Measurements from ENCODE around the gene HES2. TPM values are rescaled to one million over a fixed set of nuclear protein-coding genes. Genes with fewer than 3 reads are reported as not detected.
"Not testable (repeated sequence)": the region's sequence is repeated elsewhere in the genome, so short reads cannot be mapped to it uniquely, and the experiment has no call there.

The HES2 gene
- total RNA-seq, 2 experiments from 2014 or later = 0.21 to 0.30 TPM

- no peak for DNase-seq
- peaks cover 65% of the 10 kb centered on the region for H3K4me1 Mint-ChIP-seq
- H3K27me3 Mint-ChIP-seq = peaks cover 8% of the 10 kb centered on the region
- H3K4me3 Mint-ChIP-seq = peak overlapping the region; percentile 20
- POLR2A ChIA-PET = no interaction called here
- no peaks in the 10 kb centered on the region for H3K9me3 Mint-ChIP-seq
- peak overlapping the region; percentile 96 for H3K27ac Mint-ChIP-seq
- peaks cover 42% of the 10 kb centered on the region for H3K36me3 Mint-ChIP-seq (ENCODE audit: low read depth)
- CTCF ChIA-PET = interaction anchor here (0.8 to 1.5 kb wide), 5 partner anchors 13 to 40 kb away, joined by 3 to 5 read pairs (median 3); no protein-coding TSS in a partner anchor
Observed at GRCh38 chr1:6461538-6462411, 42.1 kb upstream of the HES2 start.

GRCh38 chr1:6461051-6461530, 41.4 kb upstream of the HES2 start:
- peaks cover 13% of the 10 kb centered on the region for H3K27me3 Mint-ChIP-seq
- no peak for DNase-seq
- H3K4me1 Mint-ChIP-seq = peaks cover 61% of the 10 kb centered on the region
- CTCF ChIA-PET = no interaction called here
- H3K36me3 Mint-ChIP-seq (ENCODE audit: low read depth) = peaks cover 44% of the 10 kb centered on the region
- H3K4me3 Mint-ChIP-seq = peak overlapping the region; percentile 80
- POLR2A ChIA-PET = no interaction called here
- H3K9me3 Mint-ChIP-seq = no peaks in the 10 kb centered on the region
- peak overlapping the region; percentile 96 for H3K27ac Mint-ChIP-seq

- Mint-ChIP-seq H3K4me3 (peak overlapping the region; percentile 80), H3K36me3 (ENCODE audit: low read depth) (peaks cover 42% of the 10 kb centered on the region), H3K27ac (peak overlapping the region; percentile 96), H3K4me1 (peaks cover 61% of the 10 kb centered on the region), H3K9me3 (no peaks in the 10 kb centered on the region), H3K27me3 (peaks cover 17% of the 10 kb centered on the region)
- CTCF ChIA-PET = interaction anchor here (0.7 to 2.2 kb wide), 4 partner anchors 12 to 66 kb away, joined by 3 to 11 read pairs (median 6); no protein-coding TSS in a partner anchor
- DNase-seq = peak; percentile 90
- POLR2A ChIA-PET = no interaction called here
Observed at GRCh38 chr1:6460301-6461050, 40.8 kb upstream of the HES2 start.

DNA sequence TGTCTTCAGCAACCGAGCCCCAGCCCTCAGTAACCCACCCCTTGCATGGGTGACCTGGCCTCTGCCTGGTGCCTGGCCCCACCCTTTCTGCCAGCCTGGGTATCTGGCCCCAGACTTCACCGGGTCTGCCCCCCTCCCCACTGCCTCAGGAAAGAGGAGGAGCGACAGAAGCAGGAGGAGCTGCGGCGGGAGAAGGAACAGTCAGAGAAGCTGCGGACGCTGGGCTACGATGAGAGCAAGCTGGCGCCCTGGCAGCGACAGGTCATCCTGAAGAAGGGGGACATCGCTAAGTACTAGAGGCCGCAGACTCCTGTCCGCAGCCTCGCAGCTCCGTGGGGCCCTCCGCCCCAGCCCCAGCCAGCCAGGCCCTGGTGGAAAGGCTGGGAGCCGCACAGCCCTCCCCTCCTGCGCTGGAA, 40.1 kb upstream of the HES2 start:
- ChIA-PET POLR2A (no interaction called here), CTCF (interaction anchor here (0.6 to 2.2 kb wide), 7 partner anchors 8 to 214 kb away, joined by 3 to 11 read pairs (median 5); no protein-coding TSS in a partner anchor)
- H3K27me3 Mint-ChIP-seq = peaks cover 17% of the 10 kb centered on the region
- no peaks in the 10 kb centered on the region for H3K9me3 Mint-ChIP-seq
- H3K4me1 Mint-ChIP-seq = peaks cover 58% of the 10 kb centered on the region
- H3K27ac Mint-ChIP-seq = peak overlapping the region; percentile 96
- peak overlapping the region; percentile 80 for H3K4me3 Mint-ChIP-seq
- peak; percentile 63 for DNase-seq
- peaks cover 40% of the 10 kb centered on the region for H3K36me3 Mint-ChIP-seq (ENCODE audit: low read depth)

DNA sequence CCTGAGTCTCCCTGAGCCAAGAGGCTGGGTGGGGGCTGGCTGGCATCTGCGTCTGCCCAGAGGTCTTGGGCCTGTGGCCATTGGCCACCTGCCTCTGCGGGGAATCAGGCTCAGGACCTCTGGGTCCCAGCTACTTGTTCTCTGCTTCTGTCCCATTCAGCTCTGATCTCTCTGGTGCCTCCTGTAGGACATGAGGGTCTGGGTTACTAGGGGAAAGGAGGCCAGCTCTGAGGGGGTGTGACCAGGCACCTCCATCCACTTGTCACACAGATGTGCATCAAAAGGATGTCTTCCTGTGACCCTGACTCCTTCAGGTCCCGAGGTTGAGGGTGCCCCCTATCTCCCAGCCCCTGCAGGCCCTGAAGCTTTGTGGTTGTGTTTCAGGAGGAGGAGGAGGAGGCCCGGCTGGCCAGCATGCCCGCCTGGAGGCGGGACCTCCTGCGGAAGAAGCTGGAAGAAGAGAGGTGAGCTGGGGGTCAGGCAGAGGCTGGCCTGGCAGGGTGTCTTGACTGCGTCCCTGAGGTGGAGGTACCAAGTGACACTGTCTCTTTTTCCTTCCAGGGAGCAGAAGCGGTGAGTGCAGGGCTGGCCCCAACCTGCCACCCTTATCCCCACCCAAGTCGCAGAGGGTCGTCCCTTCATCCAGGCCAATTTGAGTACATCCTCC, 37.2 kb upstream of the HES2 start:
- peaks cover 39% of the 10 kb centered on the region for H3K4me1 Mint-ChIP-seq
- H3K36me3 Mint-ChIP-seq (ENCODE audit: low read depth) = peaks cover 19% of the 10 kb centered on the region
- ChIA-PET CTCF (interaction anchor here (0.6 to 1.3 kb wide), 5 partner anchors 10 to 86 kb away, joined by 3 to 4 read pairs (median 3); no protein-coding TSS in a partner anchor), POLR2A (no interaction called here)
- peaks cover 37% of the 10 kb centered on the region for H3K27me3 Mint-ChIP-seq
- no peak overlapping the region for H3K4me3 Mint-ChIP-seq
- H3K9me3 Mint-ChIP-seq = no peaks in the 10 kb centered on the region
- no peak for DNase-seq
- no peak overlapping the region for H3K27ac Mint-ChIP-seq

DNA sequence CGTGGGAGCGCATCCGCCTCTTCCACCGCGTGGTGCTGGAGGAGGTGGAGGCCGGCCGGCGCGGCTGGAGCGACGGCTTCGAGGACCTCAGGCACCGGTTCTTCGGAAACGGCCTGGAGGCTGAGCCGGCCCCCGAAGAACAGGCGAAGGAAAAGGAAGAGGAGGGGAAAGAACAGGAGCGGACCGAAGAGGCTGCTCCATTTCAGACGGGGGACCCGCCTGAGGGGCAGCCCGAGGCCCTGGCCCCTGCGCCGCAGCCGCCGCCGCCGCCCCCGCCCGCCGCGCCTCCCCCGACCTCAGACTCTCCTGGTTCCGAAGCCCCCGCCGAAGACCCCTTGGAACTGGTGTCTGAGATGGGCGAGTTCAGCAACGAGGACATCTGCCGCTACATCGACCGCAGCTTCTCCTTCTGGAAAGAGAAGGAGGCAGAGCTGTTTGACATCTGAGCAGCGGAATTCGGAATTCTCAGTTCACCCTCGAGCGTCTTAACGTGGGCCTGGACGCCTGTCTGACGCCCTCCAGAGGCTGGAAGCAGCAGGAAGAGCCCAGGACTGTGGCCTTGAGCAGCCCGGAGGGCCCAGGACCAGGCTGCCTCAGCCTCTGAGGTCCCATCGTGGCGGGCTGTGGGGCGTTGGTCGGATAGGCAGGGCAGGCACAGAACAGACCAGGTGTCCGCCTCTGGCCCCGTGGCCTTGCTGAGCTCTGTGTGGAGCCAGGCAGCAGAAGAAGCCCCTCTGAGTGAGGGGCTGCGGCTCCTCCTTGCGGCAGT, 36.2 kb upstream of the HES2 start:
- CTCF ChIA-PET = interaction anchor here (0.6 to 1.6 kb wide), 6 partner anchors 8 to 87 kb away, joined by 3 to 5 read pairs (median 3); no protein-coding TSS in a partner anchor
- H3K4me3 Mint-ChIP-seq; DNase-seq; H3K9me3 Mint-ChIP-seq; H3K27ac Mint-ChIP-seq; POLR2A ChIA-PET; H3K36me3 Mint-ChIP-seq (ENCODE audit: low read depth): not testable (repeated sequence)
- Mint-ChIP-seq H3K27me3 (peaks cover 39% of the 10 kb centered on the region), H3K4me1 (peaks cover 32% of the 10 kb centered on the region)

DNA sequence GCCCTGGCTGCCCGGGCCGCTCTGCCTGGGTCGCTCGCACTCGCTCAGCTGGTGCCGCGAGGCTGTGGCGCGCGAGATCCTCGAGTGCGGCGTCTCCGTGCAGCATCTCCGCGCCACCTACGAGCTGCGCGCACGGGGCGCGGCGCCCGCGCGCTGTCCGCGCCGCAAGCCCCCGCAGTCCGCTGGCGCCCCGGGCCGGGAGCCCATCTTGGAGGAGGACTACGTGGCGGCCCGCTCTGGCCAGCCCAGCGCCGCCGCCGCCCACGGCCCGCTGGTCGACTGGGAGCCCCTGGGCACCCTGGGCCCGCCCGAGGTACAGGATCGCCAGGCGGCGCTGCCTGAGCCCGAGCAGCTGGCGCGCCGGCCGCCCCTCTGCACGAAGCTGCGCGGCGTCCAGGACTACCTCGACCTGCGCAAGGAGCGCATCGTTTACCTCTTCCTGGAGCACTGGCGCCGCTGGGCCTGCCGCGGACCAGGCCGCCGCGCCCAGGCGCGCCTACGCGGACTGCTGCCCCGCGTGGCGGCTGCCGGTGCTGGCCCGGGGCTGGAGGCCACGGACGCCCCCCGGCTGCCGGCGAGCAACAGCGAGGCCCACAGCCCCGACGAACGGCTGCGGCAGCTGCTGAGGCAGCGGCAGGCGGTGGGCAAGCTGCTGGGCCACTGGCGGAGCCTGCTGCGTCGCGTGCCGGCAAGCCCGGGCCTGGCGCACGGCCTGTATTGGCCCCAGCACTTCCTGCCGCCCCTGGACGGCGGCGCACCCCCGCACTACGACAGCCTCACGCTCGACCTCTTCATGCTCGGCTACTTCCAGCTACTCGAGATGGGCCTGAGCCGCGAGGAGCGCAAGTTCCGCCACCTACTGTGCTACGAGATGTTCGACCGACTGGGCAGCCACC, 35.4 kb upstream of the HES2 start:
- Mint-ChIP-seq H3K27me3 (peaks cover 47% of the 10 kb centered on the region), H3K9me3 (no peaks in the 10 kb centered on the region), H3K27ac (no peak overlapping the region), H3K36me3 (ENCODE audit: low read depth) (peaks cover 2% of the 10 kb centered on the region), H3K4me3 (no peak overlapping the region), H3K4me1 (peaks cover 23% of the 10 kb centered on the region)
- DNase-seq = no peak
- POLR2A ChIA-PET = no interaction called here
- CTCF ChIA-PET = interaction anchor here (0.6 to 1.6 kb wide), 8 partner anchors 8 to 208 kb away, joined by 3 to 9 read pairs (median 4); no protein-coding TSS in a partner anchor

DNA sequence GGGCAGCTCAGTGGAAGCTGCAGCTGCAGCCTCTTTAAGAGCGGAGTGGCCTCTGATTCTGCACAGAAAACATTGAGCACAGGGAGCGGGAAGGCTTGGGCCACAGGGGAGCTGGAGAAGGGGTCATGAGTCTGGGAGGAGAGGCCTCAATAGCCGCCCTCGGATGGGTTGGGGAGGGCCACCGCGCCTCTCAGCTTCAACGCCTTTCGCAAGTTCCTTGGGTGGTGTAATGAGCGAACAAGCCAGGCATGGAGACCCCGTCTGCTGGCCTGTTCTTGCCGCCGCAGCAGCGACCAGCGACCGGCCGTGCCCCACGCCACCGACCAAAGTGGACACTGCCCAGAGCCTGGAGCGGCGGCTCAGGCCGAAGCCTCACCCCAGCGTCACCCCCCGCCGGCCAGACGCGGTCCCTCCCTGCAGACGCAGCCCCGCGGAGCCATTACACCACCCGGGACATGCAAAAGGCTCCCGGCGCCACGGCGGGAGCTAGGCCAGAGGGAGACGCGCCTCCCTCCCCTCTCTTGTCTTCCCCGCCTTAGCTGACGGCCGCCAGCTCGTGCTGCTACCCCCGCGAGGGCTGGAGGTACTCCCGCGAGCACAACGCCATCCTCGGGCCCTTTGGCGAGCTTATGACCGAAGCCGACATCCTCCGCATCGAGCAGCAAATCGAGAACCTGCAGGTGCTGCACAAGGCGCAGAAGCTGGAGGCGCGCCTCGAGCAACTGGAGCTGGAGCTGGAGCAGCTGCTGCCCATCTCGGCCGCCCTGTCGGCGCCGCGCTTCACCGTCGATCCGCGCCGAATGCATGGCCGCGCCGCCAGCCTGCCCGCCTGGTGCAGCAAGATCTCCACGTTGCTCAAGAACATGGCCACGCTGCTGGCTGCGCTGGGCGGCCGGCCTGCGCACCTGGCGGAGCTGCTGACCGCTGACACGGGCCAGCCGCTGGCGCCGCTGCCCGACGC, 34.5 kb upstream of the HES2 start:
- H3K4me3 Mint-ChIP-seq; H3K36me3 Mint-ChIP-seq (ENCODE audit: low read depth); H3K27ac Mint-ChIP-seq; H3K9me3 Mint-ChIP-seq; DNase-seq: not testable (repeated sequence)
- H3K27me3 Mint-ChIP-seq = peaks cover 56% of the 10 kb centered on the region
- H3K4me1 Mint-ChIP-seq = peaks cover 21% of the 10 kb centered on the region
- POLR2A ChIA-PET = interaction anchor here (0.7 kb wide), 1 partner anchor 40 kb away, joined by 3 read pairs; no protein-coding TSS in a partner anchor
- CTCF ChIA-PET = interaction anchor here (0.7 to 1.6 kb wide), 6 partner anchors 9 to 207 kb away, joined by 3 to 9 read pairs (median 4); no protein-coding TSS in a partner anchor

- Mint-ChIP-seq H3K27ac (no peak overlapping the region), H3K4me3 (no peak overlapping the region), H3K9me3 (no peaks in the 10 kb centered on the region), H3K4me1 (peaks cover 22% of the 10 kb centered on the region), H3K36me3 (ENCODE audit: low read depth) (no peaks in the 10 kb centered on the region), H3K27me3 (peaks cover 59% of the 10 kb centered on the region)
- CTCF ChIA-PET = no interaction called here
- DNase-seq = no peak
- POLR2A ChIA-PET = no interaction called here
Observed at GRCh38 chr1:6450943-6451373, 31.2 kb upstream of the HES2 start.

DNA sequence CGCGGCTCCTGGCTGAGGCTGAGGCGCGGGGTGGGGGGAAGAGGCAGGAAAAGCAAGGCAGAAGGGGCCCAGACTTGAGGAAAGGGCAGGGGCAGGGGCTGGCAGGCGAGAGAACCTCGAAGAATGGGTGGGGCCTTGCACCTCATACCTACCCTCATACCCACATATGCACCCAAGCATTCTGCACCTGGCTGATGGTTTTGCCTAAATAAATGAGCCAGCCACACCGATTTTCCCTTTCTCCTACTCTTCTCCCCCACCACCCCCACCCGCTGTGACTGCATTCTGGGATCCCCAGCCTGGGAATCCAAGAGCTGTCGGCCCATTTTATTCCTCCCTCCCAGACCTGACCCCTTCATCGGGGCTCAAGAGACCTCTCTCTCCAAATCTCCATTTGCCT, 30.8 kb upstream of the HES2 start:
- H3K27ac Mint-ChIP-seq; DNase-seq; H3K9me3 Mint-ChIP-seq; H3K4me3 Mint-ChIP-seq; POLR2A ChIA-PET; H3K36me3 Mint-ChIP-seq (ENCODE audit: low read depth): not testable (repeated sequence)
- Mint-ChIP-seq H3K4me1 (peaks cover 20% of the 10 kb centered on the region), H3K27me3 (peaks cover 59% of the 10 kb centered on the region)
- CTCF ChIA-PET = interaction anchor here (1.2 to 3.4 kb wide), 2 partner anchors 9 to 10 kb away, joined by 4 to 11 read pairs; no protein-coding TSS in a partner anchor
